ENCODE measurements around the gene FAM237A. TPM values are rescaled to one million over a fixed set of nuclear protein-coding genes. Genes with fewer than 3 reads are reported as not detected.

The FAM237A gene
- total RNA-seq, 4 donors from 2014 or later = not detected

- TF ChIP-seq EP300 (IDR thresholded peaks at IDR 0.05) (no peak), CTCF (IDR thresholded peaks at IDR 0.05) (no peak), POLR2AphosphoS5 (IDR thresholded peaks at IDR 0.05) (no peak), POLR2A (IDR thresholded peaks at IDR 0.05; ENCODE audit: low read depth) (no peak)
- Histone ChIP-seq H3K4me1 (no peaks in the 10 kb centered on the region), H3K27me3 (peaks cover 0 to 12% (median 0%) of the 10 kb centered on the region in 4 donors), H3K36me3 (no peaks in the 10 kb centered on the region), H3K9me3 (no peaks in the 10 kb centered on the region), H3K27ac (replicated peaks in 1 of 4) (no peak overlapping the region), H3K4me3 (no peak overlapping the region)
- no peak for DNase-seq (ENCODE audit: extremely low spot score)
- intact Hi-C loops (cut with DNase I) = no loop called here
- 84% methylated on average over 1 of the region's 1 CpG for WGBS
Observed at GRCh38 chr2:206635015-206635414, 7.3 kb upstream of the FAM237A start.

GRCh38 chr2:206639636-206640035, 2.7 kb upstream of the FAM237A start:
- Histone ChIP-seq H3K4me3 (no peak overlapping the region), H3K36me3 (no peaks in the 10 kb centered on the region), H3K27ac (replicated peaks in 1 of 4) (no peak overlapping the region), H3K4me1 (peaks cover 0 to 9% (median 2%) of the 10 kb centered on the region in 4 donors), H3K27me3 (peaks cover 0 to 49% (median 14%) of the 10 kb centered on the region in 4 donors), H3K9me3 (no peaks in the 10 kb centered on the region)
- DNase-seq (ENCODE audit: extremely low spot score) = no peak
- no peak for TF ChIP-seq POLR2A (IDR thresholded peaks at IDR 0.05; ENCODE audit: low read depth)
- no peak for TF ChIP-seq EP300 (IDR thresholded peaks at IDR 0.05)
- TF ChIP-seq POLR2AphosphoS5 (IDR thresholded peaks at IDR 0.05) = no peak
- no peak for TF ChIP-seq CTCF (IDR thresholded peaks at IDR 0.05)
- intact Hi-C loops (cut with DNase I) = no loop called here
- WGBS = 36% methylated on average over 2 of the region's 2 CpGs

- intact Hi-C loops (cut with DNase I) = no loop called here
- Histone ChIP-seq H3K9me3 (no peaks in the 10 kb centered on the region), H3K36me3 (no peaks in the 10 kb centered on the region), H3K4me1 (peaks cover 0 to 9% (median 2%) of the 10 kb centered on the region in 4 donors), H3K4me3 (no peak overlapping the region), H3K27ac (replicated peaks in 1 of 4) (no peak overlapping the region), H3K27me3 (peaks cover 0 to 49% (median 14%) of the 10 kb centered on the region in 4 donors)
- no peak for TF ChIP-seq POLR2A (IDR thresholded peaks at IDR 0.05; ENCODE audit: low read depth)
- TF ChIP-seq POLR2AphosphoS5 (IDR thresholded peaks at IDR 0.05) = no peak
- TF ChIP-seq CTCF (IDR thresholded peaks at IDR 0.05) = no peak
- no peak for TF ChIP-seq EP300 (IDR thresholded peaks at IDR 0.05)
- WGBS = 50% methylated on average over 3 of the region's 3 CpGs
- DNase-seq (ENCODE audit: extremely low spot score) = no peak
Observed at GRCh38 chr2:206641226-206641625, 1.1 kb upstream of the FAM237A start.

- Histone ChIP-seq H3K4me3 (no peak overlapping the region), H3K27me3 (peaks cover 0 to 12% (median 0%) of the 10 kb centered on the region in 4 donors), H3K27ac (replicated peaks in 1 of 4) (no peak overlapping the region), H3K9me3 (no peaks in the 10 kb centered on the region), H3K36me3 (no peaks in the 10 kb centered on the region), H3K4me1 (no peaks in the 10 kb centered on the region)
- WGBS = 66% methylated on average over 1 of the region's 1 CpG
- intact Hi-C loops (cut with DNase I) = no loop called here
- no peak for DNase-seq (ENCODE audit: extremely low spot score)
- TF ChIP-seq POLR2A (IDR thresholded peaks at IDR 0.05; ENCODE audit: low read depth) (no peak), EP300 (IDR thresholded peaks at IDR 0.05) (no peak), POLR2AphosphoS5 (IDR thresholded peaks at IDR 0.05) (no peak), CTCF (IDR thresholded peaks at IDR 0.05) (no peak)
Observed at GRCh38 chr2:206647985-206648384, 5.7 kb downstream of the FAM237A start.

GRCh38 chr2:206657087-206657486, 14.8 kb downstream of the FAM237A start:
- Histone ChIP-seq H3K36me3 (no peaks in the 10 kb centered on the region), H3K9me3 (peaks cover 0 to 5% (median 0%) of the 10 kb centered on the region in 4 donors), H3K4me3 (no peak overlapping the region), H3K27me3 (no peaks in the 10 kb centered on the region), H3K27ac (replicated peaks in 1 of 4) (no peak overlapping the region), H3K4me1 (no peaks in the 10 kb centered on the region)
- WGBS = 93% methylated on average over 1 of the region's 1 CpG
- intact Hi-C loops (cut with DNase I) = no loop called here
- TF ChIP-seq CTCF (IDR thresholded peaks at IDR 0.05) (no peak), EP300 (IDR thresholded peaks at IDR 0.05) (no peak), POLR2A (IDR thresholded peaks at IDR 0.05; ENCODE audit: low read depth) (no peak), POLR2AphosphoS5 (IDR thresholded peaks at IDR 0.05) (no peak)
- DNase-seq (ENCODE audit: extremely low spot score) = no peak

Measured in esophagus muscularis mucosa (tissue), 4 donors.